Inferior parietal cortex (tissue), 1 donor: Measurements from ENCODE around the gene ARF6.
"Not testable (repeated sequence)": the region's sequence is repeated elsewhere in the genome, so short reads cannot be mapped to it uniquely, and the experiment has no call there.

Experiments
- DNase-seq: peaks from one replicate; pipeline ENCODE4 v3.0.0-alpha.2; 2016; ENCODE audit errors: extremely low spot score

ARF6 gene

DNA sequence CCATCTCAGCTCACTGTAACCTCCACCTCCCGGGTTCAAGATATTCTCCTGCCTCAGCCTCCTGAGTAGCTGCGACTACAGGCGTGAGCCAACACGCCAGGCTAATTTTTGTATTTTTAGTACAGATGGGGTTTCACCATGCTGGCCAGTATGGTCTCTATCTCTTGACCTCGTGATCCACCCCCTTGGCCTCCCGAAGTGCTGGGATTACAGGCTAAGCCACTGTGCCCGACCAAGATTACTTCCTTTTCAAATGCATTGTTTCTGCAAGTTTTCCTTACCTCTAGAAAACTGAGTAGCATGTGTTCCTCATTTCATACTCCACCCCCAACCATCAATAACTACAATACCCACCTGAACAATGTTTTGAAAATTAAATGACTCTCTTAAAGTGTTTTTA is 13.1 kb downstream of the ARF6 start:
- no peak for DNase-seq

DNA sequence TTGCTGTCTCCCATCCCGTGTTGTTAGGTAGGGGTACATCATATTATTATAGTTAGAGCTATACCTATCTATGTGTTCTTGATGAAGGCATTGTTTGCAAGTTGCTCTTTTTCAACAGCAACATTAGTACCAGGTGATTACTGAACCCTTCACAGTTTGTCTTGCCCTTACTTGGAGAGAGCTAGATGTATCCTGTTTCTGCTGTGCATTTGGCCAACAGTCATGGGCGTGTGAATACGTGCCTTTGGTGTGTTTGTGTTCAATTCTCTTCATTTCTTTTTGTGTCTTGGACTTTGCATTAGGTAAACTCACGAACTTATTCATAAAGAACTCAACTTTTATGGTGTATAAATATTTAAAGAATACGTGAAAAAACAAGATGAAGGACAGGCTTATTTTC is 14.3 kb downstream of the ARF6 start:
- DNase-seq, result no peak

DNA sequence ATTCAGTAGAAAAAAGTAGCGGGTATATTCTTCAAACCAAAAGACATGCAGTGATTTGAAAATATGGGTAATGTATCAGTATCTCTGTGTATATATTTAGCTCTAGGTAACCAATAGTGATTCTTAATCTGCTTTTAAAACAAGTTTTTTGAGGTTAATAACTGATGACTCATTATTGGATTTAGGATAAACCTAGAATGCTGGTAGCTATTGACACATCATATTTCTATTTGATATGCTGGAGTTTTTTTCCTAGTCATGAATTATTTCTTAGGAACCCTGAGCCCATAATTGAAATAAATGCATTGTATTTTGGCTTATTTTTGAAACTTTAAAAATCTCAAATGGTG is 15.5 kb downstream of the ARF6 start:
- no peak for DNase-seq

DNA sequence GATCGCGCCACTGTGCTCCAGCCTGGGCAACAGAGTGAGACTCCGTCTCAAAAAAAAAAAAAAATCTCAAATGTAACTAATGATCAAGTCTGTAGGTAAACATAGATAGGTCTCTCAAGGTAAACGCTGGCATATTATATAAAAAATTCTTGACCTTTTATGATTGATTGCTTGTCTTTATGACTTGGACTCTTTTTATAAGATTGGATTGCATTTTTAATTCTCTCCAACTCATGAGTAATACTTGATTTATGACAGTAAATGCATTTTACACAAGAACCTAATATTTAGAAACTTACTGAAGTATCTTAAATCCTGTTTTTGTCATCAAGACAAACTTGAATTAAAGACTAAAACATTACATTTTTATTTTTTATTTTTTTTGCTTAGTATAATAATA is 16.1 kb downstream of the ARF6 start:
- no peak for DNase-seq

DNA sequence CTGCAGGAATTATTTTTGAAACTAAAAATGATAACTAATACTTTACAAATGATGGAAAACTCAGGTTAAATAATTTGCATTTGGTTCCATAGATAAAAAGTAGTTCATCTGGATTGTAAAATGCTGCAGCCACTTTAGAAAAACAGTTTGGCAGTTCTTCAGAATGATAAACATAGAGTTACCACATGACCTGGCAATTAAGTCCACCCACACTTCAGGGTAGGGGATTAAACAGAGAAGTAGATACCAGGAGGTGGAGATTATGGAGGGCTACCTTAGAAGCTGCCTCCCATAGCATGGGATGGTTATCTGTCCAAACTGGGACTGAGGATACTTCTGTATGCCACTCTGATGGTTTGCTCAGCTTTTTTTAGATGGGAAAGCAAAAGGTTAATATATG is 22.2 kb downstream of the ARF6 start:
- DNase-seq, result no peak

DNA sequence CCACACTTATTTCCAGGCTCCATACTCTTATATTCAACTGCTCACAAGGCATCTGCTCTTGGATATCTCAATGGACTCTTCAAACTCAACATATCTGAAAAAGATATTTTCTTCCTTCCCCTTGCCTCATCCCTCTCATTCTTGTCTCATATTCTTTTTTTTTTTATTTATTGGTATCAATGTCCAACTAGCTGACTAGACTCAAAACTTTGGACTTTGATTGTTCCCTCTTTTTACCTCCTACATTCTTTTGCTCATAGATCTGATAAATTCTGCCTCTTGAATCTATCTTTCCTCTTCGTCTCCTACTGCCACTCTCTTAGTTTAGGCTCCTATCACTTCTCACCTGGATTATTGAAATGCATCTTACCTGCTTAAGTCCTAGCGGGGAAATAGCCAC is 25.8 kb downstream of the ARF6 start:
- no peak for DNase-seq

DNA sequence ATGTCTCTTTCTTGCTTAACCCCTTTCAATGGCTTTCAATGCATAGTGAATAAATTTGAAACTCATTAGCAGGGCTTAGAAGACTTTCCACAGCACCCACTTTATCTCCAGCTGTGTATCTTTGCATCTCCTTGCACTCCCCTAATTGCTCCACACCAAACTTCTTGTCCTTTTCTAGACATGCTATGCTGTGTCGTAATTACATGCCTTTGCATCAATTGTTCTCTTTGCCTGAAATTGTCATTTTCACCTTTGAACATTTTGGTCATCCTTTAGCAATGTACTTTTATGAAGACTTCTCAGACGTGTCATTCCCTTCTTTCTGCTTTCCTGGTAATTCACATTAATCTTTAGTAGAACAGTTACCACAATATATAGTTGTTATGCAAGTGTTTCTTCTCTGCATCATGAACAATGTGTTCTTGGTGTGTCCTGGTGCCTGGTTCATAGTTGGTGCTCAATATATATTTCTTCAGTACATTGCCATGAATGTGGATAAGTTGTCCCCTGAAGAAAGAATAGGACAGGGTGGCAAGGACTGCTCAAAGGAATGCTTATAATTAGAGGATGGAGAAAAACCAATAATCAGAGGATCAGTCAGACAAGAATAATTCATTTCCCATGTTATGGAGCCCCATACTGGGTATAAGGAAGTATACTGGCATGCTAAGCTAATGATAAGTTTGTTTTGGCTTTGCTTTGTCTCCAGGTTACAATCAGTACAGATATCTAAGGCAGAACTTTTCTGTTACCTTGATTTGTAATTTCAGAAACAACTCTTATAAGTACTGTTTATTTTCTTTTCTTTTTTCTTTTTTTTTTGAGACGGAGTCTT is 27.2 kb downstream of the ARF6 start:
- no peak for DNase-seq

DNA sequence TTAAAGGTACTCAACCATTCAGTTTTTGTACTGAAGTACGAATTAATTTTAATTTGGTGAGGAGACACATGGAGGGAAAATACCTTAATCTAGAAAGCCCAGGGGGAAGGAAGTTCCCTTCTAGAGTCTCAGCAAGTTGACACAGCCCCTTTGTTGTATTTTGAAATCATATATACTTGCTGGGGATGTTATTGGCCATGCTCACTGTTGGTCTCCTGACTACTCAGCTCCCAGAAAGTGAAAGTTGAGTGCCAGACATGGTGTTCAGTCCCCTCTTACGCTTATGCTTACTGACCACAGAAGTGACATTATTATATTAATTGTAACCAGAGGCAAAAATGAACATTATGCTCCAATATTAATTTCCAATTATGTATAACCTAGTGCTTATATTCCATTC is 28.1 kb downstream of the ARF6 start:
- DNase-seq, result no peak

DNA sequence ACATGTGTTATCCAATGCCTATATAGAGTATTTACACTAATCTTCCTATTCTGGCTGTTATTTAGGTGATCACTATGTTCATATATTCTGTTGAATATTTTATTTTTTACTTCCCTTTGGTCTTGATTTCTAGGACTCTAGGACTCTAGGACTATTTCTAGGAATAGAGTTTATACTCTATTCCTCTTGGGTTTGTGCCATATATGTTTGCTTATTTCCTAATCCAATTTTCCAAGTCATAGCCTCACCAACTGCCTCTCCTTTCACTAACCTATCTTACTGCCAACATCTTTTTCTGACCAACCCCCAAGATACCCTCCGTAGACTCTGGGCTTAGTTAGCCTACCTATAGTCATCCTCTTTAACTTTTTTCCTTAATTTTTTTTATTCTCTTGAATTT is 28.5 kb downstream of the ARF6 start:
- DNase-seq, result no peak

DNA sequence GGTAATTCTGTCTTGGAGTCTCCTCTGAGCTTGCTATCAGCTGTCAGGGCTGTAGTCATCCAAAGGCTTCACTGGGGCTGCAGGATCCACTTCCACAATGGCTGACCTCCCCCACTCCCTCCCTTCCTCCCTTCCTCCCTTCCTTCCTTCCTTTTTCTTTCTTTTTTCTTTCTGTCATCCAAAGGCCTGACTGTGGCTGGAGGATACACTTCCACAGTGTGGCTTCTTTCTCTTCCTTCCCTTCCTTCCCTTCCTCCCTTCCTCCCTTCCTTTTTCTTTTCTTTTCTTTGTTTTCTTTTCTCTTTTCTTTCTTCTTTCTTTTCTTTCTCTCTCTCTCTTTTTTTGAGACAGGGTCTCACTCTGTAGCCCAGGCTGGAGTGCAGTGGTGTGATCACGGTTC is 30.6 kb downstream of the ARF6 start:
- DNase-seq, result no peak

DNA sequence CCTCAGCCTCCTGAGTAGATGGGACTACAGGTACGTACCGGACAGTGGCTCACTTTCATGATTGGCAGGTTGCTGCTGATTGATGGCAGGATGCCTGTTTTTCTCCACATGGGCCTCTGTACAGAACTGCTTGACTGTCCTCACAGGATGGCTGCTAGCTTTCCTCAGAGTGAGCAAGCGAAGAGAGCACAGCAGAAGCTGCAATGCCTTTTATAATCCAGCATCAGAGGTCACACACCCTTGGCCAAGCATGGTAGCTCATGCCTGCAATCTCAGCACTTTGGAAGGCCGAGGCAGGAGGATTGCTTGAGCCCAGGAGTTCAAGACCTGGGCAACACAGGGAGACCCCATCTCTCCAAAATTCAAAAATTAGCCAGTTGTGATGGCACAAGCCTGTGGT is 31.0 kb downstream of the ARF6 start:
- DNase-seq, result no peak

DNA sequence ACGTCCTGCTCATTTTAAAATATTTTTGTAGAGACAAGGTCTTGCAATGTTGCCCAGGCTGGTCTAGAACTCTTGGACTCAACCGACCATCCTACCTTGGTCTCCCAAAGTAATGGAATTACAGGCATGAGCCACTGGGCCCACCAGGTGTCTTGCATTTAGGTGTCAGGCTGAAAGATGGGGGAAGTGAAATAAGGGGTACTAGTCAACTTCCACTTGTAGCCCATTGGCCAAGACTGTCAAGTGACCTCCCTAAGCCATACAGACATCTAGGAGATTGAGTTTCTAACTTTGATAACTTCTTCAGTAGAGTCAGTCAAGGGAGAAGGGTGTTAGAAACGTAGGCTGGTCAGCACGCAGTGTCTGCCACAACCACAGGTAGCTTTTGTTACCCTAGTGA is 32.0 kb downstream of the ARF6 start:
- DNase-seq, result no peak

DNA sequence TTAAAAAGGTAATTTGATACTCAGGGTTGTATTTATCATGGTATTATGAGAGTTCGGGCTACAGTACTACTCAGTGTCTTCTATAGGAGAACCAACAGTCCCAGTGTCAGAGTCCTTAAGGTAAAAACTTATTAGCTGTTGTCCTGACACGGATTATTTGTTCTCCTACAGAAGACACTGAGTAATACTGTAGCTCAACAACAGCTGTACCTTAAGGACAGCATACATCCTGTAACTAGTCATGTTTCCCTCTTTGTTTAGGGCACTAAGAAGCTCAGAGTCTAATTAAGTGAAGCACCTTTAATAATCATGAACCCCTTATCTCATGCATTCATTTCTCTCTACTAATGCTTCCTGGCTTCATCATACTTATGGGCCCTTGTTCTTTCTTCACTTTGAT is 33.9 kb downstream of the ARF6 start:
- no peak for DNase-seq

DNA sequence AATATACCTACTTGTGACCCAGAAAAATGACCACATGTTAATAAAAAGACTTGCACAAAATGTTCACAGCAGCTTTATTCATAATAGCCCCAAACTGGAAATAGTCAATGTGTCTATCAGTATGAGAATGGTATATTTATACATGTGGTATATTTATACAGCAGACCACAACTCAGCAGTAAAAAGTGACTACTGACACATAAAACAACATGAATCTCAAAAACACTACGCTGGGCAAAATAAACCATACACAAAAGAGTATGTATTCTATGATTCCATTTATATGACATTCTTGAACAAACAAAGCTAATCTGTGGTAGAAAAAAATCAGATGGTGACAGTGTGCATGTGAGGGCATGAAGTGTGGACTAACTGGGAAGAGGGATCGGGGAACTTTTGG is 35.1 kb downstream of the ARF6 start:
- DNase-seq, result no peak

DNA sequence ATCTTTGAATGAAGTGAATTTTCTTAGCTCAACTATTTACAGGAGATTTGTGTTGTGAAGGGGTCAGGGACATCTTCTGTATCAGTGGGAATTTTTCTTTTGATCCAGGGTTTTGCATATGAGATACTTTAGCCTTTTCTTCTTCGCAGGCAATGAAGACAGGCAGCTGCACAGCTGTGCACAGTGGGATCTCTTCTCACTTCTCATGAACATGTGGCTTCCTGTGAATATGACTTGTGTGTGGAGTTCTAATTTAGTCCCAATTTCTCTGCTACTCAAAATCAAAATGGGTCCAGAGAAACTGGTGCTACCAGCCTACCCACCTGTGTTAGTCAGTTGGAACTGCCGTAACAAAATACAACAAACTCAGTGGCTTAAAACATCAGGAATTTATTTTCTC is 37.8 kb downstream of the ARF6 start:
- no peak for DNase-seq

DNA sequence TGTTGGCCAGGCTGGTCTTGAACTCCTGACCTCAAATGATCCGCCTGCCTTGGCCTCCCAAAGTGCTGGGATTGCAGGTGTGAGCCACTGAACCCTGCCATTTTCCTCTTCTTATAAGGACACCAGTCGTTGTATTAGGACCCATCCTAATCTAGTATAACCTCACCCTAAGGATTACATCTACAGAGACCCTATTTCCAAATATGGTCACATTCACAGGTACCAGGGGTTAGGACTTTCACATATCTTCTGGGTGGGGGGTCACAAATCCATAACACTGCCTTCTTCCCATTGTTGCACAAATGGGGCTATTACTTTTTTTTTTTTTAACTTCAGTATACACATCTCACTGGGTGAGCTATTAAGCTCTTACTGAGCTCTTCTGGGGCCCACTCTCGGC is 38.6 kb downstream of the ARF6 start:
- DNase-seq, result no peak

DNA sequence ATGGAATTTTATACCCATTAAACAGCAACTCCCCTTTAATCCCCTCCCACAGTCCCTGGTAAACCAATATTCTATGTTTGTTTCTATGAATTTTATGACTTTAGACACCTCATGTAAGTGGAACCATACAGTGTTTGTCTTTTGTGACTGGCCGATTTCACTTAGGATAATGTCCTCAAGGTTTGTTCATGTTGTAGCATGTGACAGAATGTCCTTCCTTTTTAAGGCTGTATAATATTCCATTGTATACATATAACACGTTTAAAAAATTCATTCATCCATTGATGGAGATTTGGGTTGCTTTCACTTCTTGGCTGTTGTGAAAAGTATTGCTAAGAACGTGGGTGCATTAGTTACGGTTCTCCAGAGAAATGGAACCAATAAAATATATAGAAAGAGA is 40.2 kb downstream of the ARF6 start:
- DNase-seq, result no peak

DNA sequence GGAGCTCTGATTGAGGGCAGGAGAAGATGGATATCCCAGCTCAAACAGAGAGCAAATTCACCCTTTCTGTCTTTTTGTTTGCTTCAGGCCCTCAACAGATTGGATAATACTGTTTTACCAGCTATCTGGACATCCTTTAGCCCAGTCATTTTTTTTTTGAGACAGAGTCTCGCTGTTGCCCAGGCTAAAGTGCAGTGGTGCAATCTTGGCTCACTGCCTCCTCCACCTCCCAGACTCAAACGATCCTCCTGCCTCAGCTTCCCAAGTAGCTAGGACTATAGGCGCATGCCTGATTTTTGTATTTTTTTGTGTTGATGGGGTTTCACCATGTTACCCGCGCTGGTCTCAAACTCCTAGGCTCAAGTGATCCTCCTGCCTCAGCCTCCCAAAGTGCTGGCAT is 40.8 kb downstream of the ARF6 start:
- no peak for DNase-seq

DNA sequence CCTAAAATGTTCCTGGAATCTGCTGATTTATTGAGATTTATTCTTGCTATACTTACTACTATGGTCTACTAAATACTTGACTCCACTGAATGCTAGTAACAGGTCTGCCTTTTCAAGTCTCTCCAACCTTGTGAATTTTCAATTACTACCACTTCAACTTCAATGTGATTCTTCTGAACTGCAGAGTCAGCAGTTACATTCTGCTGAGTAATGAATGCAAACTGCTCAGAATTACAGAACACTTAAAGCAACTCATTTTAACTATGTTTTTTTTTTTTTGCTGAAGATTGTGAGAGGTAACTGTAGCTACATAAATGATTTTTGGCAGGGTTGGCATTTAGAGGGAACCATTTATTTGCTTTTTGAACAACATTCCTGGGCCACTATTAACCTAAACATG is 41.8 kb downstream of the ARF6 start:
- DNase-seq, result no peak

DNA sequence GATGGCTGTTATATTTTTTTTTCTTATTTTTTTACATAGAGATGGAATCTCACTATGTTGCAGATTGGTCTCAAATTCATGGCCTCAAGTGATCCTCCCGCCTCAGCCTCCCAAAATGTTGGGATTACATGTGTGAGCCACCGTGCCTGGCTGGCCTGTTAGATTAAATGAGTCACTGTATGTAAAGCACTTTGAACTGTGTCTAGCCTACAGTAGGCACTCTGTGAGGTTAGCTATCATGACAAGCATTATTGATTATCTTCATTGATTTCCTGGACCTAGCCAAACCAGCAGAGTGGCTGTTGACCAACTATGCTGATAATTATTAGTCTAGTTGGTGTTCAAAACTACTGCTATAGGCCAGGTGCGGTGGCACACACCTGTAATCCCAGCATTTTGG is 42.6 kb downstream of the ARF6 start:
- no peak for DNase-seq

DNA sequence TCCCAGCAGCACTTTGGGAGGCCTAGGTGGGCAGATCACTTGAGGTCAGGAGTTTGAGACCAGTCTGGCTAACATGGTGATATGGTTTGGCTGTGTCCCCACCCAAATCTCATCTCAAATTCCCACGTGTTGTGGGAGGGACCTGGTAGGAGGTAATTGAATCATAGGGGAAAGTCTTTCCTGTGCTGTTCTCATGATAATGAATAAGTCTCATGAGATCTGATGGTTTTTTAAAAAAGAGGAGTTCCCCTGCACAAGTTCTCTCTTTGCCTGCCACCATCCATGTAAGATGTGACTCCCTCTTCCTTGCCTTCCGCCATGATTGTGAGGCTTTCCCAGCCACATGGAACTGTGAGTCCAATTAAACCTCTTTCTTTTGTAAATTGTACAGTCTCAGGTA is 43.4 kb downstream of the ARF6 start:
- DNase-seq, result not testable (repeated sequence)

DNA sequence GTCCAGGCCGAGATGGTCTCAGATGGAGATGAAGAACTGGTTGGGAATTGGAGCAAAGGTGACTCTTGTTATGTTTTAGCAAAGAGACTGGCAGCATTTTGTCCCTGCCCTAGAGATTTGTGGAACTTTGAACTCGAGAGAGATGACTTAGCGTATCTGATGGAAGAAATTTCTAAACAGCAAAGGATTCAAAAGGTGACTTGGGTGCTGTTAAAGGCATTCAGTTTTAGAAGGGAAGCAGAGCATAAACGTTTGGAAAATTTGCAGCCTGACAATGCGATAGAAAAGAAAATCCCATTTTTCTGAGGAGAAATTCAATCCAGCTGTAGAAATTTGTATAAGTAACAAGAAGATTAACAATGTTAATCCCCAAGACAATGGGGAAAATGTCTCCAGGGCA is 44.0 kb downstream of the ARF6 start:
- not testable (repeated sequence) for DNase-seq

DNA sequence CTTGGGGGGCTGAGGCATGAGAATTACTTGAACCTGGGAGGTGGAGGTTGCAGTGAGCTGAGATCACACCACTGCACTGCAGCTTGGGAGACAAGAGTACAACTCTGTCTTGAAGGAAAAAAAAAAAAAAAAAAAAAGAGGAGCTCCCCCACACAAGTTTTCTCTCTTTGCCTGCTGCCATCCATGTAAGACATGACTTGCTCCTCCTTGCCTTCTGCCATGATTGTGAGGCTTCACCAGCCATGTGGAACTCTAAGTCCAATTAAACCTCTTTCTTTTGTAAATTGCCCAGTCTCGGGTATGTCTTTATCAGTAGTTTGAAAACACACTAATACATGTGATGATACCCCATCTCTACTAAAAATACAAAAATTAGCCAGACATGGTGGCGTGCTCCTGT is 46.3 kb downstream of the ARF6 start:
- not testable (repeated sequence) for DNase-seq

DNA sequence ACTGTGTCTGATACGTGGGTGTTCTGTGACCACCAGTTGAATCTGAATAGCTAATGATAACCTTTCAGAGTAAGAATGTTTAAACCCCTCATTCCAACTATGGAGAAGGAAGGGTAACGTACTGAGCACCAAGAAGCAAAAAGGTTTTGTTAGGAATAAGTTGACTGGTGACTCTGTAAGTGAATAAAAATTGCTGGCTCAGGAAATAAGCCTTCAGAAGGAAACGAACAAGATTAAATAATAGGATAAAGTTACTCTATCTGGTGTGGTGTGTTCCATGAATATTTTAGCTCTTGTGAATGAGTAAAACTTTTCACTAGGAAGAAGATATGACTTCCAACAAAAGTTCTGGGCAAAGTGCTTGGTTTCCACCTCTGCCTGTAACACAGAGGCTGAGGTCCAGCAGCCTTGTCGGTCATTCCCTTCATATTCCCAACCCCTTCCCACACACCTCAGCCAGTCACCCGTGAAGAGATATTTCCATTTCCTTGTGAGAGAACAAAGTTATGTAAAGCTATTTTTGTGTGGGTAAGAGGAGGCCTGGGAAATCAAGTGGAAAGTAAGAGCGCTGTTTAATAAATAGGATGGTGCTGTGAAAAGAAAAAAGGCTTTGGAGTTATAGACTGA is 47.1 kb downstream of the ARF6 start:
- DNase-seq, result no peak
